Fibroblast of mammary gland (primary cell): ENCODE results near the gene UBE2E1.
"Not testable (repeated sequence)": the region's sequence is repeated elsewhere in the genome, so short reads cannot be mapped to it uniquely, and the experiment has no call there.

ENCODE experiments used
- DNase-seq: peaks from one replicate; pipeline ENCODE4 v3.0.0-alpha.2; 2010; ENCODE audit warnings: low read depth
- H3K4me3 ChIP-seq: 2 replicates; pipeline ENCODE4 v1.5.1; 2011; ENCODE audit warnings: low read depth, mild to moderate bottlenecking, low read length, moderate library complexity; ENCODE audit not compliant: control insufficient read depth
- TF ChIP-seq, protein P1 (sequence below): conservative IDR thresholded peaks from 2 replicates; pipeline ENCODE4 v1.5.1; 2011; ENCODE audit warnings: low read depth, low read length, inconsistent platforms; ENCODE audit not compliant: control insufficient read depth, insufficient read depth

UBE2E1 gene

DNA sequence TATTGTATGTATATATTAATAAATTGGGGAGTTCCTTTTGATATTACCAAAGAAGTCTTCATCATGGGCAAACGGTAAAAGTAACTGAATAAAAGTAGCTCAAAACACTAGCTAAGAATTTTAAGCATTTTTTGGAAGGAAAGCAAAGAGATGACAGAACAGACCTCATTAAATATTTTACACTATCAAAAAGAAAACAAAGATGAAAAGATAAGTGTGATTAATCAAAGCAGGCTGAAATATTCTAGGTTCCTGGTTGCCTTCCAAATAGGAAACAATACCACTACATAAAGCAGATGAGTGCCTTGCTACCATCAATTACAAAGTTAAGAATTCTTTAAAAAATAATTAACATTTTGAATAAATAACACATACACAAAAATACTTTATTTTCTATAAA, 107.4 kb downstream of the UBE2E1 start:
- no peak overlapping the region for H3K4me3 ChIP-seq
- TF ChIP-seq, protein P1, sequence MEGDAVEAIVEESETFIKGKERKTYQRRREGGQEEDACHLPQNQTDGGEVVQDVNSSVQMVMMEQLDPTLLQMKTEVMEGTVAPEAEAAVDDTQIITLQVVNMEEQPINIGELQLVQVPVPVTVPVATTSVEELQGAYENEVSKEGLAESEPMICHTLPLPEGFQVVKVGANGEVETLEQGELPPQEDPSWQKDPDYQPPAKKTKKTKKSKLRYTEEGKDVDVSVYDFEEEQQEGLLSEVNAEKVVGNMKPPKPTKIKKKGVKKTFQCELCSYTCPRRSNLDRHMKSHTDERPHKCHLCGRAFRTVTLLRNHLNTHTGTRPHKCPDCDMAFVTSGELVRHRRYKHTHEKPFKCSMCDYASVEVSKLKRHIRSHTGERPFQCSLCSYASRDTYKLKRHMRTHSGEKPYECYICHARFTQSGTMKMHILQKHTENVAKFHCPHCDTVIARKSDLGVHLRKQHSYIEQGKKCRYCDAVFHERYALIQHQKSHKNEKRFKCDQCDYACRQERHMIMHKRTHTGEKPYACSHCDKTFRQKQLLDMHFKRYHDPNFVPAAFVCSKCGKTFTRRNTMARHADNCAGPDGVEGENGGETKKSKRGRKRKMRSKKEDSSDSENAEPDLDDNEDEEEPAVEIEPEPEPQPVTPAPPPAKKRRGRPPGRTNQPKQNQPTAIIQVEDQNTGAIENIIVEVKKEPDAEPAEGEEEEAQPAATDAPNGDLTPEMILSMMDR: no peak
- no peak for DNase-seq

DNA sequence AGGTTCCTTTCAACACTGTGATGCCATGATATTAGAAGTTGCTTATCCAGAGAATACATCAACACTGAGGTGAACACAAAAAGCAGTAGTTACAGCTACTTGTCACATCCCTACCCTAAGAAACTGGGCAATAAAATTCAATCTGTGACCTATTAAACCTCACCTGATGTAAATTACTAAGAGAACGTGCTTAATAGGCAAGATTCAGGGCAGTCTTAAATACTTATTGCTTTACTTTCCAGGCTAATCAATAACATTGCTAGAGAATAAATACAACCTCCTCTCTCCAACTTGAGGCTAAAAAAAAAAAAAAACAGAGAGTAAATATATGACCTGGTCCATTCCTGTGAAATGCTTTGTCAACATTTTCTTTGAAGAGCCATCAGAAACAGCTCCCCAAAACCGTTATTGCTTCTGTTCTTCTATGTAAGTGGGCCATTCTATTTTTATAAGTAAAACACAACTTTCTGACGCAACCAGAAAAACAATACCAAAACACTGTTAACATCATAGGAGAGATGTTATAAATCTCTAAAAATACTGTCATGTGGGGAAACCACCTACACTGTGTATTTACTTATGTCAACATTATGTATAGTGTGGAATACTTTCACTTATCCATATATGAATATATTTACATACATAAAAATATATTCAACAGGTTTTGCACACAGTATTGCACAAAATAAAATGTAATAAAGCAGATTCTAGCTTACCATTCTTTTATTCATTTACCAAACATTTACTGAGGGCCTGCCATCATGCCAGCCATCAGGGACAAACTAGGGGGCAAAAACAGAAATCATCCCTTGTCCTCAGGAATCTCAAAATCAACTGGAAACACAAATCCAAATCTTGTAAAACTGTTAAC, 108.4 kb downstream of the UBE2E1 start:
- TF ChIP-seq, protein P1: no peak
- DNase-seq: no peak

DNA sequence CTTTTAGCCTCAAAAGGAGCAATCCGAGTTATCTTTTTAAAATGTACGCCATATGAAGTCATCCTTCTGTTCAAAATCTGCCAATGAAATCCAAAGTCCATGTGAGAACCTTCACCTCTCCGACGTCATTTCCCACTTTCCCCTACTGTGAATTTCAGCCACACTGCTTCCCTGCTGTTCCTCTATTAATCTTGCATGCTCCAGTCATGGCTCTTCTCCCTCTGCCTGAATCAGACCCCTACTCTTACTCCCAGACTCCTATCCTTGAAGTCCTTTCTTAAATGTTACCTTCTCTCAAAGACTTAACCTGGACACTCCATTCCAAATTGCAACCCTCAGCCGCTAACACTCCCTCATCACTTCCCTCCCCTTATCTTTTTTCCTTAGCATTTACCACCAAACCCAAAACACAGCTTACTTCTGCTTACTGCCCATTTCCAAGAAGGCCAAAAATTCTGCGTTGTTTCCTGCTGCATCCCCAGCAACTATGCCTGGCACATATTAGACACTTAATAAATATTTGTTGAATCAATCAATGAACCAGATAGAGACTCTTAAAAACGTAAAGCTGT, 109.9 kb downstream of the UBE2E1 start:
- peak; percentile 75 for DNase-seq
- TF ChIP-seq, protein P1: no peak
- peak overlapping the region; percentile 83 for H3K4me3 ChIP-seq

More for the DNA sequence above, 108.4 kb downstream of the UBE2E1 start:
- no peak overlapping the region for H3K4me3 ChIP-seq

DNA sequence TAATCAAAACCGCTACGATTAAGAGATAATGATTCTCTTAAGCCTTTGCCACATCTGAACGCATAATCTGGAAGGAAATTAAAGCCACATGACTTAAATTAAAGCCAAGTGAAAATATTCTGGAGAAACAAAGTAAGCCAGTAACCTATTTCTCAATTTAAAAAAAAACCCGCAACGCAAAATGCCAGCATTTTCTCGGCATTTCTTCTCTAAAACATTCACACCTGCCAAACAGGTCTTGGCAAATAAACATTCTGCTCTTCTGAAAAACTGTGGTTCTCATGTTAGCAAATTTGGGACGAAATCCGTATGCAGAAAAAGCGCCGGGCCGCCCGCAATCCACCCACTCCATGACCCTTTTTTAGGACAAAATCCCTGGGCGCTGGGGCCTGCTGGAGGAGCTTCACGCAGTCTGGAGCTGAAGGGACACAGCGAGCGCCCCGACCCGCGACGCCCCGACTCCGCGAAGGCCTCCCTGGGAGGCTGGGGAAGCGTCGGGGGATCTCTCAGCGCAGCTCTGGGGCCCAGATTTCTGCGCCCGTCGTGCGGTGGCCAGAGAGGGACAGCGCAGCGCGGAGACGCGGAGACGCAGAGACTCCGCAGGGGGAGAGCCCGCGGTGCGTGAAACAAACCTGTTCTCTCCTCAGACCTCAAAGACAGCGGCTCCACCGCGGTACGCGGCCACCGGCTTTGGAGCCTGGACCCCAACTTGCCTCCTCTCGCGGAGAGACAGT, 110.6 kb downstream of the UBE2E1 start:
- peak overlapping the region; percentile 83 for H3K4me3 ChIP-seq
- peak; percentile 32 for DNase-seq
- TF ChIP-seq, protein P1: no peak

DNA sequence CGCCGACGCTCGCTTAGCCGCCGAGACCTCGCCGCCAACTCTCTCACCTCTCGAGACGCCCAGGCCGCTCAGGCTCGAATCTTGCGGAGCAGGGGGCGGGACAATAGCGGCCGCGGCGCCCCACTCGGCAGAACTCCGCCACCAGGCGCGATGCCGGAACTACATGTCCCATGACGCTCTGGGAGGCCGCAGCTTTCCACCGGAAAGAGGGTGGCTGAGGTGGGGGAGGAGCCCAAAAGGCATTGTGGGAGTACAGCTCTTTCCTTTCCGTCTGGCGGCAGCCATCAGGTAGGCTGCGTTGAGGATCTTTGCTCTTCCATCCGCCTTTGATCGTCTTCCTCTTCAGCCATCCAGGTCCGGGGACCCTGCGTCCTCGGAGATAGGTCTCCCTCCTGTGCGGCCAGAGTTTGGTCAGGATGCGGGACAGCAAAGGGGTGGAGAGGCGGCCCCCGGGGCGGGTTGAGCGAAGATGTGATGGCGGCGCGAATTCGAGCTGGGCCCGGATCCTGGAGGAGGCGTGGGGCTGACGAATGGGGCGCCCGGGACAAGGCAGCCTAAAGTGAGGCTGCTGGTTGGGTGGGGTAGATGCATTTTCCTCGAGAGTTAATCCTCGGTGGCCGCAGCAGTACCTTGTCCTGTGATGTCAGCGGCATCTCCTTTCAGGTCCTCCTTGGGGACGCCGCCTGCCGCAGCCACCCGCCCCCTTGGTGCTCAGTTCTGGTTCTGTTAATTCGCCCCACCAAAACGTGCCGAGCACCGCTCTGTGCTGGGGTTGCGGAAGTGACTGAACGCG, 111.3 kb downstream of the UBE2E1 start, which contains the start of the genes NKIRAS1 and RPL15:
NKIRAS1 (minus strand) TSS at position 105 of the 793 bp plus-strand sequence. CDS start 6,086 bp downstream, outside the sequence.
RPL15 (plus strand) TSS at position 247 of the 793 bp plus-strand sequence. CDS start 728 bp downstream, outside the sequence.
- peak; percentile 96 for DNase-seq
- TF ChIP-seq, protein P1: peak; percentile 19
- peak within 1 kb of the TSS; percentile 83 for H3K4me3 ChIP-seq

DNA sequence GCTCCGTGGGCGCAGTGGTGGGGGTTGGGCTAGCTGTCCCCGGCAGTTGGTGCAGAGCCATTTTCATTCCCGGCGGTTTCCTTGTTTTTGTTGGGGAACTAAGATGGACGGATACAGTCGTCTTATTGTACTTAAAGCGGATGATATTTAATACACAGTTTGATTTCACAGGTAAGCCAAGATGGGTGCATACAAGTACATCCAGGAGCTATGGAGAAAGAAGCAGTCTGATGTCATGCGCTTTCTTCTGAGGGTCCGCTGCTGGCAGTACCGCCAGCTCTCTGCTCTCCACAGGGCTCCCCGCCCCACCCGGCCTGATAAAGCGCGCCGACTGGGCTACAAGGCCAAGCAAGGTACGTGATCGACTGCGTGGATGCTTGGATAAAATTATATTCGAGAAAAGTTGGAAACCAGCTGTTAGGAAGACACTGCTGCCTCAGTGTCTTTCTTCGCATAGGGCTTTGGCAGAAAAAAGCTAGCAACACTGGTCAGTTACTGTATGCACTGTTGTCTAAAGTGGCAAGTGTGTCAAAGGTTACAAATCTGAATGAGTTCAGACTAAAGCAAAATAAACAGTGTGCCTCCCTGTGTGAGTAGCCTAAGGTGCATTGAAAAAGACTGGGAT, 112.0 kb downstream of the UBE2E1 start:
- peak overlapping the region; percentile 83 for H3K4me3 ChIP-seq

DNA sequence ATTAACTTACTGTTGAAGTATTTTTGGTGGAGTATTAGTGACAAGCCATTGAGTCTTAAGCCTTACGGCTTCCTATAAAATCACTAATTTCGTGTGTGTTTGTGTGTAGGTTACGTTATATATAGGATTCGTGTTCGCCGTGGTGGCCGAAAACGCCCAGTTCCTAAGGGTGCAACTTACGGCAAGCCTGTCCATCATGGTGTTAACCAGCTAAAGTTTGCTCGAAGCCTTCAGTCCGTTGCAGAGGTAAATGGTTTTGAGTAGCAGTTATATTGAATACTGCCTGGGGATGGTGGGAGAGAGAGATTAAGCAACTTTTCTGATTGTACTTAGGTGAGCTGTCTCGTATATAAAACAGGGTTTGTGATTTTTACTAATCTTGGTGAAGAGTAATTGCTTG, 112.6 kb downstream of the UBE2E1 start:
- H3K4me3 ChIP-seq: peak overlapping the region; percentile 83
- DNase-seq: not testable (repeated sequence)

More for the DNA sequence above, 112.0 kb downstream of the UBE2E1 start:
- peak; percentile 49 for DNase-seq
